ENCODE measurements around the gene DPF1. TPM values are rescaled to one million over a fixed set of nuclear protein-coding genes. Genes with fewer than 3 reads are reported as not detected.
"Not testable (repeated sequence)": the region's sequence is repeated elsewhere in the genome, so short reads cannot be mapped to it uniquely, and the experiment has no call there.

The DPF1 gene
- 13.8 and 14.1 TPM in 2 replicates for total RNA-seq (2014; rRNA removed)
- polyA plus RNA-seq (2012) = 9.3 TPM

DNA sequence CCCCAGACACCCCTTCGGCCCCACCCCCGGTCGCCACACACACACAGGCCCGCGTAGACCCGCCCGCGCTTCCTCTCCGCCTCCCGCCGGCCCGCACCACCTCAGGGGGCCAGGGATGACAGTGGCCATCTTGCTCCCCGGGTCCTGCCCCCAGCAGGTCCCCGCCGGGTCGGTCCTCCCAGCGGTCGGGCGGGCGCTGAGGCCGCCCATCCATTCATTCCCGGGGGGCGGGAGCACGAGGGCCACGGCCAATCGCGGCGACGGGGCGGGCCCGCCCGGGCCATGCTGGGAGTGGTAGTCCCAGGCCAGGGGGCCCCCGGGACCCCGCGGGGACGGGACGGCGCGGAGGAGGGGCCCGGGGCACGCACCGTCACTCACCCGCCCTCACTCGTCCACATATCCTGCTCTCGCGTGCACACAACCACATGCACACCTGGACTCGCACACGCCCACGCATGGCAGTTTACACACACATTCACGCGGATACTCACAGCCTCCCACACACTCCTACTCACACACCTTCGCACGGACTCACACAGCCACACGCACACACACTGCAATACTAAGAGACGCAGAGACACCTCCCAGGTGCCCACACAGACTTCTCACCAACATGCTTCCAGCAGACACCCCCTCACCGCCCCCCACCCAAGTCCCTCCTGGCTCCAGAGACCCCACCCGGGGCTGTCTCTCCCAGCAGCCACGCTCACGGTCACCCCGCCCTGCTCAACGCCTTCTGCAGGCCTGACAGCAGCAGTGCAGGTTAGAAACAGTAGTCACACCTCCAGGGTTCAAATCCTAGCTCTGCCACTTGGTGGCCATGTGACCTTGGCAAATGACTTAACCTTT lies at the start of gene DPF1:
TSS of gene DPF1 (minus strand) at position 209 of the 849 bp plus-strand sequence. CDS start at position 129, 80 bp downstream.
- peak; percentile 76 for DNase-seq (ENCODE audit: low read depth)

DNA sequence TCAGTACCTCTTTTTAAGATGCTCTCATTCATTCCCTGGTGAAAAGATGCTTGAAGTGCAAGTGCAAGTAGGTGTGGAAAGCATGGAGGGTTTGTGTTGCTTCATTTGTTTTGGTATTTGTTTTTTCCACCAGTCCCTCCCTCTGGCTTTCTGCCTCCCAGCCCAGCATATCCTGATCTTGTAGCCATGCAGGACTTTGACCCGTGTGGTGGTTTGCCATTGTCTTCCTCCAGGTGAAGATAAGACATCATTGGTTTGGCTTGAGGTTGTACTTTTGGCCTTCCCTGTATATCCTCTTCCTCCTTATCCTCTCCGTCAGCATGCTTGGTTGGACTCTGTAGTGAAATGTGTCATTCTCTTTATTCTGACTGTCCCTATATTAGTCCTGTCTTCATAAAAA lies 49.5 kb upstream of the DPF1 start:
- no peak for DNase-seq (ENCODE audit: low read depth)

DNA sequence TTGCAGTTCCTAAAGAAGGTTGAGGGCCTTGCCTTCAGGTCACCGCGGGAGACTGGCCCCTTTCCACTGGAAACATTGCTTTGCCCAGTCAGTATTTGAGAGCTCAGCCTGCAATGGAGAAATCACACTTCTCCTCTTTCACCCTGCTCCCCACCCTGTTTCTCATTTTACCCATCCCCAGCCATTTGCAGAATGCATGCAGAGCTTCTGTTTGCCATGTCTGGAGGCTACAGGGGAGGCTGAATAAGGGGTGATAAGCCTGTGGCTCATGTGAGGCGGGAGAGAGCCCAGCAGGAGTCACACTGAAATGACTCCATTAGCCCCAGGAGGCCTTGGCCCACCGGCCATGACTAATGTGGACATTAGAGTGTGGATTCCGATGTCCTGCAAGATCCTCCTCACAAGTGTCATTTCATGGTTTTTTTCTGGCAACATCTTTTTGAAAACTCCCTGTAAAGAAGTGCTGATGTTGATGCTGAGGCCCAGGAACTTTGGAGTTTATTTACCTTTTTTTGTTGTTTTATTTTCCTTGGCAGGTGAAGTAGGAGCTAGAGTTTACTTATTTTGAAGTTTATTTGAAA lies 46.7 kb upstream of the DPF1 start:
- DNase-seq (ENCODE audit: low read depth) = peak; percentile 26

DNA sequence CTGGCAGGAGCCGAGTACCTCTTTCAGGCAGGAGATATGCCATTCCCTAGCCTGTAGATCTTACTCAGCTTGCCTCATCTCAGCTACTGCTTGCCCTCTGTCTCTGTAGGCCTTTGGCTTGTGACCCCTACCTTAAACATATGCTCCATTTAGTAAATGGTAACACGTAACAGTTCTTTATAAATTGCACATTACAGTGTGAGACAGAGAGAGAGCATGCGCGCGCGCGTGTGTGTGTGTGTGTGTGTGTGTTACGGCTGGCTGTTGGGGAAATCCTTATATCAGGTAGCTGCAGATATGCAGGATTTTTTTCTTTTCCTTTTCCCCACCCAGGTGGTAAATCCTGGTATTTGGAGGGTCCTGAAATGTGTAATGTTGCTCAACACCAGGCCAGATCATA lies 44.5 kb upstream of the DPF1 start:
- DNase-seq (ENCODE audit: low read depth) = no peak

DNA sequence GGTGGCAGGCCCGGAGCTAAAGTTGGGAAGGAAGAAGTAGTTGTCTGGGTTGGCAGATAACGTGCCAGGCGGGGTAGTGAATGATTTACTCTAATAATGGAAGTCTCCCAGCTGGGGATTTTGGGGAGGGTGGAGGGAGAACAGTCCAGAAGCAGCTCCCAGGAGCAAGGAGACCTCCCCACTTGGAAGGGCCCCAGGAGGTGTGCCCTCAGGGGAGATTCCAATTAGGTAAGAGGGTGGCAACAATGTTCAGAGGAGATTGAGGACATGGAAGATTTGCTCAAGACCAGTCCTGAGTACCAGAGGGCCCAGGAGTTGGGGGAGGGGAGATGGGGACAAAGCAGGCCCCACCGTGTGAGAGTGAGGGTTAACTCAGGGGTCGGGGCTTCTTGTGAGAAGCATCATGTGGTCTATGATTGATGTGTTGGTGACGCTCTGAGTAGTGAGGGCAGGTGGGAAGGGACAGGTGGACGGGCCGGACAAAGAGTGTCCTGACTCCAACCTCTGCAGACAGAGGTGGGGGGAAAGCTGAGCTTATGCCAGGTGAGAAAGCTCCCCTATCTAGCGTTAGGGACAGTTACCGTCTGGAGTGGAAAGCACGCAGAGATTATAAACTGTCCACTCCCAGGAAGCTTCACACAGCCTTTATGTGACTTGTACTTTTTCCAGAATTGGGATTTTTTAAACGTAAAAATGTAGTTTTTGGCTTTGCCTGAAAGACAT lies 43.9 kb upstream of the DPF1 start:
- DNase-seq (ENCODE audit: low read depth) = no peak

DNA sequence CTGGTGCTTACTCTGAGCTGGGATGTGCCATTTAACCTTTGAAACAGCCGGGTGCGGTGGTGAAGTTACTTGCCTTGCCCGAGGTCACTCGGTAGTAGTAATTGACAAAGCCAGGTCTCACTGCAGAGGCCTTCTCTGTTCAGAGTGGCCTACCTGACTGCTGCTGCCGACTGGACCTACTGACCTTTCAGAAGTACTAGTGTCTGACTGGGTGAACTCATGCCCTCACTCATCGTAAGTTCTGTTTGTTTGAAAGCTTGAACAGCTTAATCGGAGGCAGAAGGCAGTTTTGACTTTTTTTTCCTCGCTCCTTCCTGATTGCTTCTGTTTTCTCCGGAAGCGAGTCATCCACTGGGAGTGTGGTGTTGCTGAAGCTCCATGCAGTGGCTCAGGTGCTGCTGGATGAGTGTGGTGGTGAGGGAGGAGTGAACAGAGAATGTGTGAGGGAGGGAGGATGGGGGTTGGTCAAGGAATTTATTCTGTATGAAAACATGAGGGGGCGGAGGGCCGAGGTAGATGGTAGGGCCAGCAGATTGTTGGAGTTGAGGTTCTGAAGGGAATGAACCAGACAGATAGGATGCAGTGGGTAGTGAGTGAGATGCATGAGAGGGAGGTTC lies 43.1 kb upstream of the DPF1 start:
- peak; percentile 26 for DNase-seq (ENCODE audit: low read depth)

DNA sequence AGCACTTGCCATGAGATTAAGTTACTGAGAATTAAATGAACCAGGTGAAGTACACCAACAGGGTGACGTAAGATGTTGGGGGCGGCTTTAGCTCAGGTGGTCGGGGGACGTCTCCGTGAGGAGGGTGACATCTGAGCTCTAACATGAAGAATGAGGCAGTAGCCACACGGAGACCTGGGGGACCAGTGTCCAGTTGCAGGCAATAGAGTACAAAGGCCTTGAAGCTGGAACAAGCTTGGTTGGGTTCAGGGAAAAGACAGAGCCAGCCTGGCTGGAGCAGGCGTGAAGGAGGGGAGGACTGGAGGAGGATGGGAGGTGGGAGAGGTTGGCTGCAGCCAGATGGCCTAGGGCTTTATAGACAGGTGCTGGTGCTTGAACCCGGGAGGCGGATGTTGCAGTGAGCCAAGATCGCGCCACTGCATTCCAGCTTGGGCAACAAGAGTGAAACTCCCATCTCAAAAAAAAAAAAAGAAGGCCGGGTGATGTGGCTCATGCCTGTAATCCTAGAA lies 42.0 kb upstream of the DPF1 start:
- no peak for DNase-seq (ENCODE audit: low read depth)

DNA sequence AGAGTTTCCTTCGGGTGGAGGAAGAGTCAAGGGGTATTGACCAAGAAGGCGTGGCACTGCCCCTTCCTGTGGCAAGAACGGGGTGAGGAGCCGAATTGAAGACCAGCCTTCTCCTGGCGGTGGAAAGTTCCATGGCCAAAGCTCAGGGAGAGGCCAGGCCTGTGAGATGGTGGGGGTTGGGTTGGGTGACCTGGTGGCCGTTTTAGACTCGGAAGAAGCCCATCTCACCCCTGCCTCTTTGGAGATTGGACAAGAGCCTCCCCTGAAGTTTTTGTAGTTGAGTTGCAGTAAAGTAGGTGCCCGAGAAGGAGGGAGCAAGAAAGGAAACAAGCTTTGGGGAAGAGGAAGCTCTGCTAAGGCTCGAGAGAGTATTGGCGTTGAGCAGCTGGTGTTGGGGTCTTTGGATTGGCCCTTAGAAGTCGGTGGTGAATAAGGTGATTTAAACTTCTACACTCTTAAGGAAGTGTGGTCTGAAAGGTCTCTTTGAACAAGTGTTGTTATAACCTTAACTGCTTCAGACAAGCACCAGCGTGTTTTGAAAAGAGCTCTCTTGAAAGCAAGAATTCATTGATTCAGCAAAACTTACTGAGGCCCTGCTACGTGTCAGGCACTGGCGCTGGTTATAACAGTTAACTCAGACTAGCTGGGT lies 41.3 kb upstream of the DPF1 start:
- no peak for DNase-seq (ENCODE audit: low read depth)

DNA sequence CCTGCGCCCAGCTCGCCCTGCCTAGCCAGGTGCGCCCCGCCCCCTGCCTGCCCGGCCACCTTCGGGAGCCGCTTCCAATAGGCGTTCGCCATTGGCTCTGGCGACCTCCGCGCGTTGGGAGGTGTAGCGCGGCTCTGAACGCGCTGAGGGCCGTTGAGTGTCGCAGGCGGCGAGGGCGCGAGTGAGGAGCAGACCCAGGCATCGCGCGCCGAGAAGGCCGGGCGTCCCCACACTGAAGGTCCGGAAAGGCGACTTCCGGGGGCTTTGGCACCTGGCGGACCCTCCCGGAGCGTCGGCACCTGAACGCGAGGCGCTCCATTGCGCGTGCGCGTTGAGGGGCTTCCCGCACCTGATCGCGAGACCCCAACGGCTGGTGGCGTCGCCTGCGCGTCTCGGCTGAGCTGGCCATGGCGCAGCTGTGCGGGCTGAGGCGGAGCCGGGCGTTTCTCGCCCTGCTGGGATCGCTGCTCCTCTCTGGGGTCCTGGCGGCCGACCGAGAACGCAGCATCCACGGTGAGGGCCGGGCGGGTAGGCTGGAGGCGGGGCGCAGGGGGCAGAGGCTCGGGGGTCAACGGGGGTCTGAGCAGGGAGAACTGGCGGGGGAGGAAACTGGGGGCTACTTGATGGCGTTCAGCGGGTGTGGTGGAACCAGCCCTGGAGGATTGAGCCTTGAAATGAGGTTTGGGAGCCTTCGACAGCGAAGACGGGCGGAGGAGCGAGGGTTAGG lies 40.6 kb upstream of the DPF1 start, which contains the start of gene SPINT2:
TSS of gene SPINT2 (plus strand) at position 88 of the 727 bp plus-strand sequence. CDS start at position 408, 320 bp downstream.
- no peak for DNase-seq (ENCODE audit: low read depth)

DNA sequence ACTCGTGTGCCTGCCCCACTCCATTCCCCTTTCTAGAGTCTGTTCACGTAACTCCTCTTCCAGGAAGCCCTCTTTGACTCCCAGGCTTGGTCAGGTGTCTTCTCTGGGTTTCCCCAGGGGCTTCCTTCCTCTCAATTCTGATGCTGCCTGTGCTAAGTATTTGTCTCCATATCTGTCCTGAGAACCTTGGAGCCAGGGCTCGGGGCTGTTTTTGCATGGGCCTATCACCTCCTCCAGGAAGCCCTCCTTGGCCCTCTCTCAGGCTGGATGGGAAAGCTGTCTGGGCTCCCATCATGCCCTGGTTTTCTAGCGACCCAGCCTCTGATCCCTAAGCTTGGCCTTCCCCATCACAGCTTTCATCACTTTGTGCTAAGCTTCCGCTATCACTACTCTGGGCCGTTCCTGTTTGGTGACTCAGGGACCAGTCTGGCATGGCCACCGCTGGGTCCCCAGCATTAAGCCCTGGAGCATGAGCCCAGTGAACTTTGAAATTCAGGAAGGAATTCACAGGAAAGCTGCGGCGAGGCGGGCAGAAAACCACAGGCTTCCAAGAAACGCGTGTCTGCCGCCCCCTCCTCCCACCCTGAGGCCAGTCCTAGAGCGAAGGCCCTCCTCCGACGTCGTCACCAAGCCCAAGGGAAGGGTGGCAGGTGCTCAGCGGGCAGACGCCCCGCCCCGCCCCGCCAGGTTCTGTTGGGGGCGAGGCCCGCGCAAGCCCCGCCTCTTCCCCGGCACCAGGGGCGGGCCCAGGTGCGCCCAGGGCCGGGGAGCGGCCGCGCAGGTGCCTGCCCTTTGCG lies 39.9 kb upstream of the DPF1 start:
- DNase-seq (ENCODE audit: low read depth) = no peak

DNA sequence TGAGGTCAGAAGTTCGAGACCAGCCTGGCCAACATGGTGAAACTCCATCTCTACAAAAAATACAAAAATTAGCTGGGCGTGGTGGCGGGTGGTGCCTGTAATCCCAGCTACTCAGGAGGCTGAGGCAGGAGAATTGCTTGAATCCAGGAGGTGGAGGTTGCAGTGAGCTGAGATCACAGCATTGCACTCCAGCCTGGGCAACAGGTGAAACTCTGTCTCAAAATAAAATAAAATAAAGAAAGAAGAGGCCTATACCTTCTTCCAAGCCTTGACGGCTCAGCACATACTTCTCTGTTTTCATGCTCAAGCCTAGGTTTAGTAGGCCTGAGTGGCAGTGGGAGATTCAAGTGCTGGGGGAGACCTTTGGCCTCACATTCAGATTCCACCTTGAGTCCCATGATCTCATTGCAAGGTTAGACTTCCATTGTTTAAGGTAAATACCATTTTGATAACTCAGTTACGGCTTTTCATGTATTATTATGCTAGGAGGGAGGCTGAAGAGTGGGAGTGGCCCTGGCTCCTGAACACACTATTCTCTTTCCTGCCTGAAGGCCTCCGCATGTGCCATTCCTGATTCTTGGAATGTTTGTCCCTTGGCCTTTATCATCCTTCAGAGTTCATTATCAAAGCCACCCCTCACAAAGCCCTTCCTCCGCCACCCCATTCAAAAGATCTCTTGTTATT lies 38.7 kb upstream of the DPF1 start:
- no peak for DNase-seq (ENCODE audit: low read depth)

DNA sequence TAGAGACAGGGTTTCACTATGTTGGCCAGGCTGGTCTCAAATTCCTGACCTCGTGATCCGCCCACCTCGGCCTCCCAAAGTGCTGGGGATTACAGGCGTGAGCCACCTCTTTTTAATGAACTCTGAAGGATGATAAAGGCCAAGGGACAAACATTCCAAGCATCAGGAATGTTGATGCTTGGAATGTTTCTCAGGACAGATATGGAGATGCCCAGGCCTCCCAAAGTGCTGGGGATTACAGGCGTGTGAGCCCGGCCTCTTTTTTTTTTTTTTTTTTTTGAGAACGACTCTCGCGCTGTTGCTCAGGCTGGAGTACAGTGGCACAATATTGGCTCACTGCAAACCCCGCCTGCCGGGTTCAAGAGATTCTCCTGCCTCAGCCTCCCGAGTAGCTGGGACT lies 37.9 kb upstream of the DPF1 start:
- DNase-seq (ENCODE audit: low read depth) = not testable (repeated sequence)

DNA sequence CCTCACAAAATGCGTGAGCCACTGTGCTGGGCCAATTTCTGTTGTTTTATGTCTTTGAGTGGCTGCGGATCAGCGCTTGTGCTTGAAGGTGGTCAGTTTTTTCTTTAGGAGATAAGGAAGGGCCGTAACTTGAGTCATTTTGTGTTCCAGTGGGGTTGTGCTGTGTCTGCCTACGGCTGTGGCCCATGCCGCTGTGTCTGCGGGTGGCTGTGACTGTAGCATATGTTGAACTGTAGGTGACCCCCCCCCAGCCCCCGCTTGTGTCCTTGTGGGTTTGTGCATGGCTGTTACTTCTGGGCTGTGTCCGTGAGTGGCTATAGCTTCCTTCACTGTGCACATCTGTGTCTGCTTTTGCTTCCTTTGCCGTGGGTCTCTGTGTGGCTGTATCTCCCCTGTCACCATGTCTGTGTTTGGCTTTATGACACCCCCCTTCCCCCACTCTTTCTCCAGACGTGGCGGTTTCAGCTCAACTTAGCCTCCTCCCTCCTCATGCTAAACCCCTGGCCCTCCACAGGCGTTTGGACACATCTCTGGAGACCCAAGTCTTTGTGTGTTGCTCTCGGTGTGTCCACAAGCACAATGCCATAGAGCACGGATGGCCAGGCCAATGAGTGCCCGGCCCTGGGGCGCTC lies 31.5 kb upstream of the DPF1 start:
- no peak for DNase-seq (ENCODE audit: low read depth)

DNA sequence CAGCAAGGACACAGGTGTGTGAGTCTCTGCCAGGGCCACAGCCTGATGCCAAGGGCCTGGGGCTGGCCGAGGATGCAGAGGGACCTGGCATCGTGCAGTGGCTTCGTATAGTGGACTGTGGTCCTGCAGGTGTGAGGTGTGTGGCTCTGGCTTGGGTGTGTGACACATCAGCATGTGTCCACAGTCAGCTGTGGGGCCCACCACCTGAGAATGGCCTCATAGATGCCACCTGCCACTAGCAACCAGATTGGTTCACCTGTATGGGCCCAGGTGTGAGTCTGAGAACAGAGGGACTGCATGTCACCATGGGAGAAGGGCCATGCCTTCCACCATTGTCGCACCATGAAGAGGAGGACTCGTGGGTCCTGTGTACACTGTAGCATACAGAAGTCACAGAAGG lies 29.8 kb upstream of the DPF1 start:
- no peak for DNase-seq (ENCODE audit: low read depth)

DNA sequence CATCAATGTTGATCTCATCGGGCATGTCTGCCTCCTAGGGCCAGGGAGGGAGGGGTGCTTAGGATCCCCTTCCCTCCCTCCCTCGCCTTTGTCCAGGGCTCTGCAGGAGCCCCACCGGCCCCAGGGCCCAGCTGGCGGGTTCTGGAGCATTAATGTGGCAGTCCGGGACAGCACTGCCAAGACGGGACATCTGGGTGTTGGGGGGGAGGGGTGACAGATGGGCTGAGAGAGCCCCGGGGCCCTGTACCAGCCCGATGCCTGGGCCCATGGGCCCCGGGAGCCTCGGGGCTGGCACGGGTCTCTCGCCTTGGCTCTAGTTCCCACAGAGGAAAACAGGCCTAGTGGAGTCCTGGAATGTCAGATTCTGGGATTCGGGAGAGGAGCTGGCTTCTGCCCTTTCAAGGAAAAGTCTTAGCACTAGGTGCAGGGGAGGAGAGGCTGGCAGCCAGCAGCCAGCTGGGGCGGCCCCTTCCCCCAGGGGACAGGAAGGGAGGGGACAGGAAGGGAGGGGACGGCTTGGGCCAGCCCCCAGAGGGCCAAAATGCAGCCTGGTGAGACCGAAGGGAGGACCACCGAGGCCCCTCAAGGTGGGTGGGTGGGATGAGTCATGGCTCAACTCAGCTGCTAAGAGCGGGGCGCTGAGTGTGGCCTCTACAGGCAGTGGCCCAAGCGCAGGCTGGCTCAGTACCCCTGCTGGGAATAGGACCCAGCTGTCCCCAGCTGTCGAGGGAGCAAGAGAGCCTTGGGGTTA lies 29.1 kb upstream of the DPF1 start:
- DNase-seq (ENCODE audit: low read depth) = no peak

DNA sequence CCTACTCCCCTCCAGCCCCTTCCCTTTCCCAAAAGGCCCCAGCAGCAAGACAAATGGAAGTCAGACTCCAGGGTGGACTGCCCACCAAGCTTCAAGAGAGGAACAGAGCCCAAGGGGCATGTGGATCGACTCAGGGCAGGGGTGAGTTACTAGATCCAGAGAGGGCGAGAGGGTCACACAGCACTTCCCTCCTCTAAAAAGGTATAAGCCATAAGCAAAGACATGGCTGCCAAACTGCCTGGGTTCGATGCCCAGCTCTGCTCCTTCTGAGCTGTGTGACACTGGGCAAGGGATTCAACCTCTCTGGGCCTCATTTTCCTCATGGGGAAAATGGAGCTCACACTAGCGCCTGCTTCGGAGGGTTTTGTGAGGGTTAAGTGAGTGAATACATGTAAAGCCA lies 28.4 kb upstream of the DPF1 start:
- no peak for DNase-seq (ENCODE audit: low read depth)

DNA sequence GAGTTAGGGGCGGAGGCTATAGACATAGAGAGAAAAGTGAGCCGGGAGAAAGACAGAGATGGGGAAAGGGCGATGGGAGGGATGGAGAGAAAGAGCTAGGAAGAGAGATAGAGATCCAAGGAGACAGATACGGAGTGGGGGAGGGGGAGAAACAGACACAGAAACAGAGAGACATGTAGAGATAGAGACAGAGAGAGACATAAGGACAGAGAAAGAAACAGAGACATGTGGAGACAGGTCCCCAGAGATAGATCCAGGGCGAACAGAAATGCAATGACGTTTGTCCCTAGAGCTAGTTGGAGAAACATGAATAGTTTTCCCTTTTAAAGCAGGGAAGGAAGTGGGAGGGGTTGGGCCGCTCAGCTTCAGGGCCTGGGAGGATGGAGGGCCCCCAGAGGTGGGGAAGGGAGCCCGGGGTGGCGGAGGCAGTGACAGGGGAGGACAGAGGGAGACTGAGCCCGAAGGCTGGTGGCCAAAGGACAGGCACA lies 27.6 kb upstream of the DPF1 start:
- DNase-seq (ENCODE audit: low read depth) = no peak

Data from LHCN-M2 (cell line).